Thoracic aorta (tissue), 2 donors: ENCODE data around the gene PTPRB. TPM values are rescaled to one million over a fixed set of nuclear protein-coding genes. Genes with fewer than 3 reads are reported as not detected.

Experiments used
- ATAC-seq: fragments of 150-250 bp; one replicate; pipeline ENCODE4 v1.8.0; 2017; ENCODE audit warnings: low read depth; ENCODE audit not compliant: insufficient number of reproducible peaks, low FRiP score
- DNase-seq: peaks from one replicate; pipeline ENCODE4 v3.0.0-alpha.2; 2020; ENCODE audit warnings: low spot score
- H3K27ac ChIP-seq, 2 donors: fragments of 200-600 bp; sonication (generic); 1 replicate in 1 of 2; 2 replicates in 1 of 2; pipeline ENCODE4 v1.5.1; 2016; ENCODE audit warnings: mild to moderate bottlenecking in 2 of 2, moderate library complexity in 2 of 2
- H3K27me3 ChIP-seq: fragments of 200-600 bp; sonication (generic); replicated peaks from 2 replicates; pipeline ENCODE4 v1.6.0; 2016; ENCODE audit warnings: mild to moderate bottlenecking; ENCODE audit not compliant: insufficient read depth
- H3K36me3 ChIP-seq: fragments of 200-600 bp; sonication (generic); one replicate; pipeline ENCODE4 v1.5.1; 2016
- H3K4me1 ChIP-seq, 2 donors: fragments of 200-600 bp; sonication (generic); 1 replicate in 1 of 2; 2 replicates in 1 of 2; pipeline versions ENCODE4 v1.5.1 to v1.6.0; 2016; ENCODE audit warnings: low read depth in 2 of 2, mild to moderate bottlenecking in 1 of 2; ENCODE audit not compliant: control insufficient read depth in 1 of 2
- H3K4me3 ChIP-seq: fragments of 200-600 bp; sonication (generic); 2 replicates; pipeline ENCODE4 v1.5.1; 2016; ENCODE audit warnings: mild to moderate bottlenecking
- H3K9me3 ChIP-seq: fragments of 200-600 bp; sonication (generic); 2 replicates; pipeline ENCODE4 v1.5.1; 2016
- total RNA-seq, 2 donors: library from RNA; depleted of rRNA; stranded (reverse); fragments of >200 nt; gene quantifications; one replicate each; pipeline versions ENCODE4 v1.1.0 to v1.2.3, GENCODE V29; 2016
- TF ChIP-seq, protein P1 (sequence below): fragments of 200-600 bp; sonication (generic); IDR thresholded peaks from one replicate; pipeline ENCODE4 v1.5.1; 2019; ENCODE audit warnings: antibody characterized with exemption

PTPRB gene
- total RNA-seq, 2 donors from 2014 or later: 21.9 to 39.0 TPM

DNA sequence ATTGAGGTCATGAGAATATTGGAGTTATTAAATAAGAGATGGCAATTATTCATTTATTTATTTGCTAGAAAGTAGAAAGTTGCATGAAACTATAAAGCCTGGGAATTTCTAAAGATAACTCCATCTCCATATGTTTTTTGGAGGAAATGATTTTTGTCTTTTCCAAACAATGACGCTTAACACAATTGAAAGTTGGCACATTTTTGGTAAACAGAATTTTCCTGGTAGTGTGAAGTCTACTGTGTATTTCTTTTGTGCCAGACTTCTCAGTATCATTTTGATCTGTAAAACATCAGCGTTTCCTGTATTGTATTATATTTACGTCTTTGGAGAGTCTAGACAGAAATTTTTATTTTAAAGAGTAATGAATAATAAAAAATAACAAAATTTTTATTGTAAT is 33.7 kb upstream of the PTPRB start:
- Histone ChIP-seq H3K27me3 (no peaks in the 10 kb centered on the region), H3K4me3 (no peak overlapping the region), H3K9me3 (no peaks in the 10 kb centered on the region), H3K36me3 (no peaks in the 10 kb centered on the region), H3K4me1 (no peaks in the 10 kb centered on the region), H3K27ac (no peak overlapping the region)
- DNase-seq: no peak
- no peak for ATAC-seq
- TF ChIP-seq, protein P1, sequence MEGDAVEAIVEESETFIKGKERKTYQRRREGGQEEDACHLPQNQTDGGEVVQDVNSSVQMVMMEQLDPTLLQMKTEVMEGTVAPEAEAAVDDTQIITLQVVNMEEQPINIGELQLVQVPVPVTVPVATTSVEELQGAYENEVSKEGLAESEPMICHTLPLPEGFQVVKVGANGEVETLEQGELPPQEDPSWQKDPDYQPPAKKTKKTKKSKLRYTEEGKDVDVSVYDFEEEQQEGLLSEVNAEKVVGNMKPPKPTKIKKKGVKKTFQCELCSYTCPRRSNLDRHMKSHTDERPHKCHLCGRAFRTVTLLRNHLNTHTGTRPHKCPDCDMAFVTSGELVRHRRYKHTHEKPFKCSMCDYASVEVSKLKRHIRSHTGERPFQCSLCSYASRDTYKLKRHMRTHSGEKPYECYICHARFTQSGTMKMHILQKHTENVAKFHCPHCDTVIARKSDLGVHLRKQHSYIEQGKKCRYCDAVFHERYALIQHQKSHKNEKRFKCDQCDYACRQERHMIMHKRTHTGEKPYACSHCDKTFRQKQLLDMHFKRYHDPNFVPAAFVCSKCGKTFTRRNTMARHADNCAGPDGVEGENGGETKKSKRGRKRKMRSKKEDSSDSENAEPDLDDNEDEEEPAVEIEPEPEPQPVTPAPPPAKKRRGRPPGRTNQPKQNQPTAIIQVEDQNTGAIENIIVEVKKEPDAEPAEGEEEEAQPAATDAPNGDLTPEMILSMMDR: no peak

DNA sequence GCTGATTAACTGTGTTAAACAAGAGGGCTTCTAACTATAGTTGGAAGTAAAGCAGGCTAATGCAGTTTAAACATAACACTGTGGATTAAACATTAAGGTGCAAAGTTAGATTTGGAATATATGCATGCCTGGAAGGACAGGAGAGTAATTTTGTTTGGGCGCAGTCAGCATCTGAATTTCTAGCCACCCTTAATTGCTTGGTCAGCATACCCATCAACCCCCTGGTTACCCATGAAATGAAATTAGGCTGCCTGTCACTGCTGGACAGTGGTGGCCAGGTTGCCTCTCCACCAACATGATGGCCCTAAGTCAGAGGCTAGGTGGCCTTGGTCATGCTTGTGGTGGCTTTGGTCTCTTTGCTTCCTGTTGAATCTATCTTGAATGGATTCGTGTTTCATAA is 30.0 kb upstream of the PTPRB start:
- TF ChIP-seq, protein P1: no peak
- DNase-seq: no peak
- no peak for ATAC-seq
- Histone ChIP-seq H3K4me1 (no peaks in the 10 kb centered on the region), H3K36me3 (no peaks in the 10 kb centered on the region), H3K4me3 (no peak overlapping the region), H3K27ac (no peak overlapping the region), H3K9me3 (no peaks in the 10 kb centered on the region), H3K27me3 (no peaks in the 10 kb centered on the region)

DNA sequence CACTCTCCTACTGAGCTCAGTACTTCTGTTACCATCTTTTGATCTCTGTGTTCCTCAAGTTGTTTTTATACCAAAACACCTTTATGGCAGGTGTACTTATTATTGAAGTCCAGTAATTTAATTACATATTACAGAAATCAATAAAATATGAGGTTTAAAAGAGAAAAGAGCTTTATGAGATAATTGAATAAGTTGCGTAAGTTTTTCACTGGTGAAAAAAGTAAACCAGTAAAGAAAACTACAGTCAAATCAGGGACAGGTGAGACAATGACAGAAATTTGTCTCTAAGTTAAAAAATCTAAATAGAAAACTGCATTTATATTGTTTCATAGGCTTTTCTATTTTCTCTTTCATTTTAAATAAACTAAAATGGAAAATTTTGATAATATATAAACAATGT is 29.1 kb upstream of the PTPRB start:
- ATAC-seq: no peak
- Histone ChIP-seq H3K36me3 (no peaks in the 10 kb centered on the region), H3K4me3 (no peak overlapping the region), H3K4me1 (peaks cover 0 to 4% of the 10 kb centered on the region in 2 donors), H3K9me3 (no peaks in the 10 kb centered on the region), H3K27ac (no peak overlapping the region), H3K27me3 (no peaks in the 10 kb centered on the region)
- no peak for DNase-seq
- TF ChIP-seq, protein P1: no peak

DNA sequence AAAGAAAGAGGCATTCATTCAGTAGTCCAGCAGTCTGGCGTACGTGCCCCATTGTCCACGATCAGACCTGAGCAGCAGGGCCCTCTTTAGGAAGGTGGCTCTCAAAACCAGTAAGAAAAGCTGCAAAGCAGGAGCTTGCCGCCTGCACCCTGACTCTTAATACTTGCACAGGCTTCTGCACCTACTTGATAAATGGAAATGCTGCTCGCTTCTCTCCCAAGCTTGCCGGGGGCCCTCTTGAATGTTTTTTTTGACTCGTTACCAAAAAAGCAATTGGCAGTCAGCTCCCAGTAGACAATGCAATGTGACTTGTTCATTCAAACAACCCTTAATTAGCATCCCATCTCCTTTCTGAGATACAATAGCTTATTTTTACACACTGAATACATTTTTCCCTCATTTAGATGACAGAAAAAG is 27.2 kb upstream of the PTPRB start:
- TF ChIP-seq, protein P1: no peak
- H3K9me3 ChIP-seq: no peaks in the 10 kb centered on the region
- no peaks in the 10 kb centered on the region for H3K27me3 ChIP-seq
- no peak overlapping the region for H3K27ac ChIP-seq
- H3K4me3 ChIP-seq: no peak overlapping the region
- DNase-seq: no peak
- ATAC-seq: no peak
- peaks cover 0 to 8% of the 10 kb centered on the region in 2 donors for H3K4me1 ChIP-seq
- no peaks in the 10 kb centered on the region for H3K36me3 ChIP-seq

DNA sequence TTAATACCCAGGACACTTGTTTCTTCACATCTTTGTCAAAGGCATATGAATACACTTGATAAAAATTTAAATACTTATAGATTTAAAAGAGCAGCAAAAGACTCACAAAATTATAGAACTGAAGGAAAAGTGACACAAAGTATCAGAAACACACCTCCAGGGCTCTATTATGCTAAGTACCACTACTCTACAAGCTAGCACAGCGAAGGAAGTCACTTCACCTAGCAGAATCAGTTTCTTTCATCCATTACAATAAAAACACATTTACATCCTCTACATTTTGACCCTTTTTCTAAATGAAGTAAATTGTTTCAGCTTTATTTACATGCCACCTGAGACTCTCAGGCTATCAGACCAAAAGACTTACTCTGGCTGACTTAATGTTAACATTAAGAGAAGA is 26.6 kb upstream of the PTPRB start:
- Histone ChIP-seq H3K27me3 (no peaks in the 10 kb centered on the region), H3K4me3 (no peak overlapping the region), H3K4me1 (peaks cover 0 to 8% of the 10 kb centered on the region in 2 donors), H3K36me3 (no peaks in the 10 kb centered on the region), H3K27ac (no peak overlapping the region), H3K9me3 (no peaks in the 10 kb centered on the region)
- no peak for DNase-seq
- TF ChIP-seq, protein P1: no peak
- no peak for ATAC-seq
